OCI-LY3 (cell line): ENCODE results near the gene CEMIP2.

Source experiments
- EZH2phosphoT487 ChIP-seq: fragments of 200-600 bp; shearing (Covaris generic); IDR thresholded peaks from 2 replicates; pipeline ENCODE4 v1.6.1; 2018; ENCODE audit warnings: antibody characterized with exemption, mixed run types, low read depth
- TF ChIP-seq, protein P1 (sequence below): fragments of 200-600, 300-600 bp; sonication (generic); IDR thresholded peaks from 2 replicates; pipeline ENCODE4 v1.5.1; 2014; ENCODE audit warnings: antibody characterized with exemption, low read length, low read depth

DNA sequence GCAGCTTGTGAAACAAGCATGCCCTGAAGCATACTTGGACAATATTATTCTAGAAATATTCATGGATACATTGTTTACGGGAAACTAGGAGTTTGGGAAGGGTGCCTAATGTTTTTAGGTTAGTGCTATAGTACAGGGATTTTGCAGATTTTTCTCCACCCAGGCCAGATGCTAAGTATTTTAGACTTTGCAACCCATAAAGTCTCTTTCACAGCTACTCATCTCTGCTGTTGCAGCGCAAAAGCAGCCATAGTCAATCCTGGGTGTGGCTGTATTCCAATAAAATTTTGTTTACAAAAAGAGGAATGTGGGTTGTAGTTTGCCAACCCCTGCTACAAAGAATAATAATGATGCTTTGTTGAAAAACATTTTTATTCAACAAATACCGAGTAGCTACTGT lies 106.2 kb downstream of the CEMIP2 start:
- TF ChIP-seq, protein P1, sequence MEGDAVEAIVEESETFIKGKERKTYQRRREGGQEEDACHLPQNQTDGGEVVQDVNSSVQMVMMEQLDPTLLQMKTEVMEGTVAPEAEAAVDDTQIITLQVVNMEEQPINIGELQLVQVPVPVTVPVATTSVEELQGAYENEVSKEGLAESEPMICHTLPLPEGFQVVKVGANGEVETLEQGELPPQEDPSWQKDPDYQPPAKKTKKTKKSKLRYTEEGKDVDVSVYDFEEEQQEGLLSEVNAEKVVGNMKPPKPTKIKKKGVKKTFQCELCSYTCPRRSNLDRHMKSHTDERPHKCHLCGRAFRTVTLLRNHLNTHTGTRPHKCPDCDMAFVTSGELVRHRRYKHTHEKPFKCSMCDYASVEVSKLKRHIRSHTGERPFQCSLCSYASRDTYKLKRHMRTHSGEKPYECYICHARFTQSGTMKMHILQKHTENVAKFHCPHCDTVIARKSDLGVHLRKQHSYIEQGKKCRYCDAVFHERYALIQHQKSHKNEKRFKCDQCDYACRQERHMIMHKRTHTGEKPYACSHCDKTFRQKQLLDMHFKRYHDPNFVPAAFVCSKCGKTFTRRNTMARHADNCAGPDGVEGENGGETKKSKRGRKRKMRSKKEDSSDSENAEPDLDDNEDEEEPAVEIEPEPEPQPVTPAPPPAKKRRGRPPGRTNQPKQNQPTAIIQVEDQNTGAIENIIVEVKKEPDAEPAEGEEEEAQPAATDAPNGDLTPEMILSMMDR: no peak
- no peak for TF ChIP-seq EZH2phosphoT487
